ENCODE results near the gene TTLL9.
A peak's percentile ranks its signal among the peaks of the same experiment; 100 is the strongest.

- TF ChIP-seq CTCF (IDR thresholded peaks at IDR 0.05; ENCODE audit: low read depth, low read length), result no peak
- TF ChIP-seq POLR2A (IDR thresholded peaks at IDR 0.05; ENCODE audit: extremely low read depth, insufficient read length), result no peak
- no peak; the same call in 1 of the 2 replicates for TF ChIP-seq MAX (IDR thresholded peaks at IDR 0.05; ENCODE audit: low read depth, low read length)
- peak; percentile 80 for TF ChIP-seq MYC (IDR thresholded peaks at IDR 0.05; ENCODE audit: low read depth, low read length)
Measured at GRCh38 chr20:31923388-31924331, 53.2 kb downstream of the TTLL9 start.

Data from NB4 (cell line).